ENCODE measurements around the gene TMEM185A. TPM values are rescaled to one million over a fixed set of nuclear protein-coding genes. Genes with fewer than 3 reads are reported as not detected.

Gene TMEM185A
- total RNA-seq, 1 donor from 2014 or later, result 17.4 TPM

DNA sequence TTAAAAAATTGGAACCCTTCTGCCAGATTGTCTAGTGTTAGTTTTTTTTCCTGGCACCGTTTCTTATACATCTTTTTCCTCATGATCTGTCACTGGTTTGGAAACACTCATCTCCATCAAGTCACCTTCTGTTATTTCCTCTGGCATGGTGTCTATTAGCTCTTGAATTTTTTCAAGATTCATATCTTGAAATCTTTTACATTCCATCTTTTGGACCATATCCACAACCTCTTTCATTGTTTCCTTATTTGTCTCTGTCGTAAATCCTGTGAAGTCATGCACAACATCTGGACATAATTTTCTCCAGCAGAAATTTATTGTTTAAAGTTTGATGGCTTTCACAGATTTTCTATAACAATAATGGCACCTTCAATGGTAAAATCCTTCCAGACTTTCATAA is 10.2 kb upstream of the TMEM185A start:
- CTCF ChIA-PET, result no interaction called here
- H3K4me3 Mint-ChIP-seq, result no peak overlapping the region
- DNase-seq (no peak), ATAC-seq (ENCODE audit: low read depth) (no peak)
- no peaks in the 10 kb centered on the region for H3K9me3 Mint-ChIP-seq
- peaks cover 1% of the 10 kb centered on the region for H3K27me3 Mint-ChIP-seq
- POLR2A ChIA-PET, result no interaction called here
- H3K36me3 Mint-ChIP-seq (ENCODE audit: low read depth), result no peaks in the 10 kb centered on the region
- intact Hi-C loops (cut with micrococcal nuclease), result no loop called here
- H3K27ac Mint-ChIP-seq, result no peak overlapping the region
- TF ChIP-seq, protein P1, sequence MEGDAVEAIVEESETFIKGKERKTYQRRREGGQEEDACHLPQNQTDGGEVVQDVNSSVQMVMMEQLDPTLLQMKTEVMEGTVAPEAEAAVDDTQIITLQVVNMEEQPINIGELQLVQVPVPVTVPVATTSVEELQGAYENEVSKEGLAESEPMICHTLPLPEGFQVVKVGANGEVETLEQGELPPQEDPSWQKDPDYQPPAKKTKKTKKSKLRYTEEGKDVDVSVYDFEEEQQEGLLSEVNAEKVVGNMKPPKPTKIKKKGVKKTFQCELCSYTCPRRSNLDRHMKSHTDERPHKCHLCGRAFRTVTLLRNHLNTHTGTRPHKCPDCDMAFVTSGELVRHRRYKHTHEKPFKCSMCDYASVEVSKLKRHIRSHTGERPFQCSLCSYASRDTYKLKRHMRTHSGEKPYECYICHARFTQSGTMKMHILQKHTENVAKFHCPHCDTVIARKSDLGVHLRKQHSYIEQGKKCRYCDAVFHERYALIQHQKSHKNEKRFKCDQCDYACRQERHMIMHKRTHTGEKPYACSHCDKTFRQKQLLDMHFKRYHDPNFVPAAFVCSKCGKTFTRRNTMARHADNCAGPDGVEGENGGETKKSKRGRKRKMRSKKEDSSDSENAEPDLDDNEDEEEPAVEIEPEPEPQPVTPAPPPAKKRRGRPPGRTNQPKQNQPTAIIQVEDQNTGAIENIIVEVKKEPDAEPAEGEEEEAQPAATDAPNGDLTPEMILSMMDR (IDR thresholded peaks at IDR 0.05), result no peak
- no peaks in the 10 kb centered on the region for H3K4me1 Mint-ChIP-seq

DNA sequence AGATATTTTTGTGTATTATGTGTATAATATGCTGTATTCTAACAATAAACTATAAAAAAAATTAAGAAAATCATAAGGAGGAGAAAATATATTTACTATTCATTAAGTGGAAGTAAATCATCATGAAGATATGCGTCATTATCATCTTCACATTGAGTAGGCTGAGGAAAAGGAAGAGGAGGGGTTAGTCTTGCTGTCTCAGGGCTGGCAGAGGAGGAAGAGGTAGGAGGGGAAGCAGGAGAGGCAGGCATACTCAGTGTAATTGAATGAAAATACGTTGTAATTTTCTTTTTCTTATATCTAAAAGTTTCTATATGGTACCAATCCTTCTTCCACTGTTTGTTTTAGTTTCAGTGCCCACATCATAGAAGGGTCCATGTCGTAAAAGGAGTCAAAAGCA is 9.8 kb upstream of the TMEM185A start:
- no peak overlapping the region for H3K4me3 Mint-ChIP-seq
- no peaks in the 10 kb centered on the region for H3K4me1 Mint-ChIP-seq
- peaks cover 3% of the 10 kb centered on the region for H3K27me3 Mint-ChIP-seq
- ChIA-PET CTCF (no interaction called here), POLR2A (no interaction called here)
- H3K27ac Mint-ChIP-seq, result no peak overlapping the region
- TF ChIP-seq, protein P1 (IDR thresholded peaks at IDR 0.05), result no peak
- no peaks in the 10 kb centered on the region for H3K9me3 Mint-ChIP-seq
- no peaks in the 10 kb centered on the region for H3K36me3 Mint-ChIP-seq (ENCODE audit: low read depth)
- intact Hi-C loops (cut with micrococcal nuclease), result no loop called here
- no peak for ATAC-seq (ENCODE audit: low read depth)
- no peak for DNase-seq

DNA sequence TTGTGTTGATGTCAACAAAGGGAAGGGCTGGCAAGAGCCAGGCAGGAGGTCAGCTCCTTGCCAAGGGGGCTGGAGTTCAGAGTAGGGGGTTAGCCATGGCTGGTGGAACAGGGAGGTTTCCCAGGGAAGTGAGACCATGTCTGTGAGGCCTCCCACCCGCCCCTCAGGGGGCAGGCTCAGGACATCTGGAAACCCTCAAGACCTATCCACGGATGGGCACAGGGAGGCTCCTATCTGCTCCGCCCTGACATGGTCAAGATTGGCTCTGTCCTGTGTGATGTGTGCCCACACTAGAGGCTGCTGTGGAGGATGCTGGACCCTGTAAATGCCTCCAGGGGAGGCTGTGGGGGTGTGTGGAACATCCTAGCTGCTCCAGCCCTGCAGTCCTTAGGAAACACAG is 8.0 kb upstream of the TMEM185A start:
- Mint-ChIP-seq H3K4me1 (no peaks in the 10 kb centered on the region), H3K9me3 (no peaks in the 10 kb centered on the region), H3K36me3 (ENCODE audit: low read depth) (no peaks in the 10 kb centered on the region), H3K27me3 (peaks cover 3% of the 10 kb centered on the region), H3K4me3 (no peak overlapping the region), H3K27ac (no peak overlapping the region)
- ChIA-PET POLR2A (no interaction called here), CTCF (no interaction called here)
- intact Hi-C loops (cut with micrococcal nuclease), result loop anchor here (10.0 kb wide), 1 partner anchor 1055 kb away; the partner anchor contains the start of gene MTMR1
- DNase-seq, result no peak
- no peak for ATAC-seq (ENCODE audit: low read depth)
- TF ChIP-seq, protein P1 (IDR thresholded peaks at IDR 0.05), result no peak

DNA sequence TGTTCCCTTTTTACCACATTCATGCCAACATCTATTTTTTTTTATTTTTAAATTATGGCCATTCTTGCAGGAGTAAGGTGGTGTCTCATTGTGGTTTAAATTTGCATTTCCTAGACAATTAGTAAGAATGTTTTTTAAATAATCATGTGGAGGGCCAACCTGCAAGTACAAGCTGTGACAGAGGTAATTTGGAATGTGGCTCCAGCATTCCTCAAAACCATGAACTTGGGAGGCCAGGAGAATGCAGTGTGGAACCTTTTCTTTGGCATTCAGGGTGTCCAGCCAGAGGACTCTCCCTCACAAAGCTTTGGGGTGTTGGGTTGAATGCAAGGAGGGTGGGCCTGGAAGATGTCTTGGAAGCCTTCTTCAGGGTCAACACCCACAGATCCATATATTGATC is 7.3 kb upstream of the TMEM185A start:
- ChIA-PET POLR2A (no interaction called here), CTCF (no interaction called here)
- no peak for ATAC-seq (ENCODE audit: low read depth)
- Mint-ChIP-seq H3K4me1 (no peaks in the 10 kb centered on the region), H3K9me3 (no peaks in the 10 kb centered on the region), H3K4me3 (no peak overlapping the region), H3K27ac (no peak overlapping the region), H3K36me3 (ENCODE audit: low read depth) (no peaks in the 10 kb centered on the region), H3K27me3 (peaks cover 3% of the 10 kb centered on the region)
- intact Hi-C loops (cut with micrococcal nuclease), result loop anchor here (10.0 kb wide), 1 partner anchor 1056 kb away; the partner anchor contains the start of gene MTMR1
- TF ChIP-seq, protein P1 (IDR thresholded peaks at IDR 0.05), result no peak
- DNase-seq, result no peak

DNA sequence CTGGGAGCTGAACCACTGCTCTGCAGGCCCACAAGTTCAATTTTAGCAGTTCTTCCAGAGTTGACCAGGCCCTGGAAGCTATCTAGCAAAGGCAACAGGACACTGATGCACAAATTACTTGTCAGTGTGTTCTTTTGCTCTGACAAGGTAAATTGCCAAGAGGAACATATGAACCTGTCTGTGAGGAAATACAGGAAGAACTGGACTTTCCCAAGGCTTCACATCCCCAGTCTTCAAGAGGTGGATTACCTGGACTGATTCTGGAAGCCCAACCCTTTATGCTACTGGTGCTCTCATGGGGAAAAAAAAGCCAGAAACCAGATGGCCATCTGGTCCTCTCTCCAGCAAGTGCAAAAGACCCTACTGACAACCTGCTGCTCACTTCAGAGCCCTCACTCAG is 1.9 kb upstream of the TMEM185A start:
- no peak for DNase-seq
- Mint-ChIP-seq H3K9me3 (no peaks in the 10 kb centered on the region), H3K27me3 (peaks cover 1% of the 10 kb centered on the region), H3K27ac (no peak overlapping the region), H3K36me3 (ENCODE audit: low read depth) (no peaks in the 10 kb centered on the region), H3K4me1 (peaks cover 26% of the 10 kb centered on the region), H3K4me3 (no peak overlapping the region)
- ChIA-PET CTCF (no interaction called here), POLR2A (interaction anchor here (1.2 kb wide), 1 partner anchor 128 kb away, joined by 3 read pairs; the partner anchor contains the start of gene IDS)
- no peak for ATAC-seq (ENCODE audit: low read depth)
- TF ChIP-seq, protein P1 (IDR thresholded peaks at IDR 0.05), result no peak
- intact Hi-C loops (cut with micrococcal nuclease), result loop anchor here (5.0 to 10.0 kb wide), 6 partner anchors 121 to 1764 kb away; partner anchors contain the start of genes CD99L2, EOLA2, FMR1 and MTMR1
